GM19468 (cell line): ENCODE measurements around the gene MAGI1.
"Not testable (repeated sequence)": the region's sequence is repeated elsewhere in the genome, so short reads cannot be mapped to it uniquely, and the experiment has no call there.

Experiments
- ATAC-seq: cut with Tn5 transposase; IDR thresholded peaks from one replicate; pipeline ENCODE4 v1.9.1; 2021; ENCODE audit warnings: mild to moderate bottlenecking, moderate library complexity, moderate number of reproducible peaks; ENCODE audit not compliant: unreplicated experiment; ENCODE audit errors: extremely low read depth

The MAGI1 gene

GRCh38 chr3:65531499-65531898 is 507.2 kb downstream of the MAGI1 start:
- ATAC-seq = no peak

GRCh38 chr3:65526656-65527055 is 512.1 kb downstream of the MAGI1 start:
- ATAC-seq = no peak

DNA sequence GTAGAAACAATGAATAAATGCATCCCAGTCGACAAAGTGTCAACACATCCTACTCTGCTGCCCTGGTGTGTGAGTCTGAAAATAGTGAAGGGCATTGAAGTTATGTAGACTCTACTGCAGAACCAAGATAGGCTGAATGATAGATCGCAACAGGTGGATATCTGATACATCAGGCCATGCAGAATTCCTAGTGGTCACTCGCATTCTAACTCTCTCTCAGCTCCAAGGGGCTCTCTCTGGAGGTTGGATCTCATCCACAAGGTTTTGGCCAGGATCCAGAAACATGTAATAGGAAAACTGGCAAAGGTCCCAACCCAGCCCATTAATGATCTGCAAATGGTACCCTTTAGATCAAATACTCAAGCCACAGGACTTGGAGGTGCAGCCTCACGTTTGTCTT is 514.1 kb downstream of the MAGI1 start:
- no peak for ATAC-seq

GRCh38 chr3:65523878-65524277 is 514.8 kb downstream of the MAGI1 start:
- ATAC-seq = no peak

DNA sequence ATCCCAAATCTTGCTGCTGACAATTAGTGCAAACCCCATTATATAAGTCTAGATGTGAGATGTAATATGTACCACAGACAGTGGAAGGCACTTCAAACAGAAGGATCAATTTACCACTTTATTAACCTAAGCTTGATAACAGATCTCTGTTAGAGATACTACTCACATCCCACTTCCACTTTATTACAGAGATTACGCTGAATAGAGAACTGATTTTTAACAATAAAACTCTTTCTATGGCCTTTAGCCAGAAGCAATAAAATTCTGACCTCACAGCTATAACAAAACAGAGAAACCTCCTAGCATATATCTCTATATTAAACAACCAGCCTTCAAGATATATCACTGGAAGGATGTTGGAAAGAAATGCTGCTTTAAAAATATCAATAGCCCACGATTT is 517.7 kb downstream of the MAGI1 start:
- no peak for ATAC-seq

GRCh38 chr3:65516998-65517397 is 521.7 kb downstream of the MAGI1 start:
- ATAC-seq = no peak

- not testable (repeated sequence) for ATAC-seq
Observed at GRCh38 chr3:65514317-65514716, 524.4 kb downstream of the MAGI1 start.

GRCh38 chr3:65509423-65509794 is 529.3 kb downstream of the MAGI1 start:
- ATAC-seq = not testable (repeated sequence)

GRCh38 chr3:65508750-65509422 is 529.8 kb downstream of the MAGI1 start:
- no peak for ATAC-seq

GRCh38 chr3:65507437-65507836 is 531.3 kb downstream of the MAGI1 start:
- no peak for ATAC-seq

- ATAC-seq = no peak
Observed at GRCh38 chr3:65503776-65504175, 534.9 kb downstream of the MAGI1 start.

DNA sequence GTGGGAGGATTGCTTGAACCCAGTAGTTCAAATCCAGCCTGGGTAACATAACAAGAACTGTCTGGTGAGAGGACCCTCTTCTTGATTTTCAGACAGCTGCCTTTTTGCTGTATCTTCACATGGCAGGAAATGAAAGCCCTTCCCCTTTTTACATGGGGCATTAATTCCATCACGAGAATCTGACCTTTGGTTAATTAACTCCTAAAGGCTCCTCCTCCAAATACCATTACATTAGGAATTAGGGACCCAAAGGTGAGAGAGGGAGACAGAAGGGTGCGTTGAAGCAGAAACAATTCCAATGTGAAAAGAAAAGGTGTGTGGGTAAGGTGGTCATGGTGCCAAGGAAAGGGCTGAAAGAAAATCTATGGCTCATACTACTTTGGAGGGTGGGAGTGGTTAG is 536.2 kb downstream of the MAGI1 start:
- ATAC-seq = no peak

- no peak for ATAC-seq
Observed at GRCh38 chr3:65500398-65501306, 538.1 kb downstream of the MAGI1 start.

DNA sequence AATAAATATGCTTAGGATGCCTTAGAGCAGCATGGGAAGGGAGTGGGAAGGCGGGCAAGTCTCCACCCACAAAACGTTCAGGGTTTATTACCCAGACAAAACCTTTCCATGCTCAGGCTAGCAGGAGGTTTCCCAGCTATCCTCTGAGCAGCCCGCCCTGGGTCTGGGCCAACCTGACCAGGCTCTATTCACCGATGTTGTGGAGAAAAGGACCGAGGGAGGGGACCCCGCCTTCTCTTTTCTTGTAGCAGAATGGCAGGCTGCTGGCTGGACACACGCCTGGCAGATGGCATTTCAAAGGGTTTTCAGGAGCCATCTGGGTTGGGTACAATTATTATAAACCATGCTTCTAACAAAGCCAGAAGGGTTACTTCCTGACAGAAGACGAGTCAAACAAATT is 540.9 kb downstream of the MAGI1 start:
- no peak for ATAC-seq

DNA sequence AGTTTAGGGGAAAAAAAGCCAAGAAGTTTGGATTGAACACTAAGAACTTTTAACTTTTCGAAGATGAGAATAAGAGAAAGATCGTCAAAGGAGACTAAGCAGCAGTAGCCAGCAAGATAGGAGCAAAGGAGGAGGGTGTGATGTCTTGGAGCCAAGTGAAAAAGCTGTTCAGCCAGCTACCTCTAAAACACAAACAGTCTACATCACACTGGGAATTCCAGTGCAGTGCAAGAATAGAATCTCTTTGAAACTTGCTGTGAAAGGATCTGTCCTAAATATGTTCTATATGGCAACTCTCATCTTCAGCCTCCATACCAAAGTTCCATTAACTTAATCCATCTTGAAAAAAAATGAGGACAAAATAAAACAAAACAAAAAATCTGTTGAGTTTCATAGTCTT is 541.5 kb downstream of the MAGI1 start:
- ATAC-seq = no peak

DNA sequence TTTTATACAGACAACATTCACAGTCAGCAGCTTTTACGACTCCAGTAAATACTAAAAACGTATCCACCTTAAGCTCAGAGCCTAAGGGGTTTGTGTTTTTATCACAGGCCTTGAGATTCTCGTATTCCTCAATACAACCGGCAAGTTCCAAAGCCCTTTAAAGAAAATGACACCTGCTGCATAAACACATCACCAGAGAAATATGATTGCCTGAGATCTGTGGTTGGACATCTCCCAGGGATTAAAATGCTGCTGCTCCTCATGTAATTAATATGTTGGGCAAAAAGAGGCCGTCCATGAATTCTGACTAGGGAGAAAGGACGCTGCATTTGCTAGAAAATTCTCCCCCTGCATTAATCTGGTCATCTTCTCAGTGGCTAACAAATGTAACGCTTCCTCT is 544.8 kb downstream of the MAGI1 start:
- no peak for ATAC-seq

DNA sequence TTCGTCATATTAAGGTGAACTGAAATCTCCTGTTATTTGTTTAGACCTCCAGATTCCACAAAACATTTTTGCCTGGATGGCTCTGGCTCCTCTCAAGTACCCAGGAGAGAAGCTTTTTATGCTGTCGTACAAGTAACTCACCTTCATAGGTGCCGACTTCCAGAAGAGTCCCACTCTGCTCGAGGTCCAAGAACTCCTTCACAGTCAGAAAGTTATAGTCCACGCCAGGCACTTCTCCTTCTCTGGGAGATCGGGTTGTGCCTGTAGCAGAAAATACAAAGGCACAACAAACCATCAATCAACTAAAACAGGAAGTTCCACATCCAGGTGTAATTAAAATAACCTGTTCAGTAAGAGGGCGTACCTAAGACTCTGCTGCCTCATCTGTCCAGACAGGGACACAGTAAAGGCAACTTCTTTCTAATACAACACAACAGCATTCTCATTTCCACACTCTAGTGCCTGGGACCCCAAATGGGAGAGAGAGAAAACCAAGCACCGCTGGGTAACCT is 545.3 kb downstream of the MAGI1 start:
- no peak for ATAC-seq

- ATAC-seq = no peak
Observed at GRCh38 chr3:65492249-65492648, 546.5 kb downstream of the MAGI1 start.

DNA sequence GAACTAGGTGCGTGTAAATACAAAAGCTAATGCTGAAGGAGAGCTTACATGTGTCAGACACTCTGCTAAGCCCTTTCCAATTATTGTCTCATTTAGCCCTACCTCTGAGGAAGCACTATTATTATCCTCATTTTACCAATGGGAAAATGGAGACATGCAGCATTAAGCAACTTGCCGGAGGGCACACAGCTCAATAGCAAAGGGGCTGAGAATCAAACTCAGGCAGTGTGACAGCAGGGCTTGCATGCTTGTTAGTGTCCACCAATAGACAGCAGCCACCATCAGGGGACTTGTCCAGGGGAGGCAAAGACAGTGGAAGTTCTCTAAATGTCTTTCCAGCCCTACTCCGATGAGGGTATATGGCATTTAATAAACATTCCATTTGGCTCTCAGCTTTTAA is 548.6 kb downstream of the MAGI1 start:
- no peak for ATAC-seq

GRCh38 chr3:65489253-65489652 is 549.5 kb downstream of the MAGI1 start:
- ATAC-seq = no peak

DNA sequence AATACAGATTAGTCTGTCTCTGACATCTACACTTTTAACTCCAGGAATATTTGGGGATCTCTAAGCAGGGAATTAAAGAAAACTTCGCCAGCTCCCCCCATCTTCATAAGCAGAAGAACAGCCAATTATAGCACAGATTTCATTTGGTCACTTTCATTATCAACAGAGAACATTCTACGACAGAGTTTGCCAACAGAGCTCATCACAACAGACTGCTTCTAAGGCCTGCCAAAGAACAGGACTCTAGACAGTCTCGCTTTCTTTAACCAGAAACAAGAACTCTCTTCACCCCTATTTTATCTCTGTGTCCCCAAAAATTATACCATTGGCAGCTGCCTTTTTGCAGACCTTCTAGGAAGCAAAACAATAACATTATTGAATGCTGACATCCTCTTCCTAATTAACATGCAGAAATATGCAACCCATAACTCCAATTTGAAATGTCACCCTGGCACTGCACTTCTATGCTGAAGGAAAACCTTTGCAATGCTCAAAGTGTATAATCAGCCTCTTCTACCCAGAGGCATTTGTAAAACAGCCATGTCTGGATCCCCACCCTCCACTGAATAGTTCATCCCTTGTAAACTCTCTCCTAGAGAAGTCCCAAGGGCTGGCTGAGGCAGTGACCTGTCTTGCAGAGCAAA is 552.8 kb downstream of the MAGI1 start:
- ATAC-seq = no peak
